GM18858 (cell line): Measurements from ENCODE around the gene ARID1B.
"Not testable (repeated sequence)": the region's sequence is repeated elsewhere in the genome, so short reads cannot be mapped to it uniquely, and the experiment has no call there.

Experiments used
- ATAC-seq: cut with Tn5 transposase; IDR thresholded peaks from one replicate; pipeline ENCODE4 v1.9.1; 2021; ENCODE audit not compliant: unreplicated experiment

Gene ARID1B

DNA sequence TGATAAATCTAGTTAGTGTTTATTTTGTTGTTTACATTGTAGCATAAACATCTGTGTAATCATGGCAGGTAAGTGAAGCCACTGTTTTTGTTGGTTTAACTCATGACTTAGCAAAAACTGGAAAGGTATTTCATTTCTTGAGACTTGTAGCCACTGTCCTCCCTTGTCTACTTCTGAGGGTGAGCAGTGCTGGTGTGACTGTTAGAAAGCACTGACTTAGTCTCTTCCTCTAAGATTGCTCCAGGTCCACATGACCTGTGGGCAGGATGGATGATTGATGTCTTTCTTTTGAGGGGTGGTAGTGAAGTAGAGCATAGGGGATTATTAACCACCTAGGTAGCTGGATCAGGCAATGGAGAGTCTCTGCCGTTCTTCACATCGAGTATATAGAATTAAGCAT, 203.8 kb downstream of the ARID1B start:
- ATAC-seq: no peak

- ATAC-seq: no peak
Measured at GRCh38 chr6:156982168-156982567, 205.0 kb downstream of the ARID1B start.

GRCh38 chr6:156982864-156983263, 205.7 kb downstream of the ARID1B start:
- not testable (repeated sequence) for ATAC-seq

DNA sequence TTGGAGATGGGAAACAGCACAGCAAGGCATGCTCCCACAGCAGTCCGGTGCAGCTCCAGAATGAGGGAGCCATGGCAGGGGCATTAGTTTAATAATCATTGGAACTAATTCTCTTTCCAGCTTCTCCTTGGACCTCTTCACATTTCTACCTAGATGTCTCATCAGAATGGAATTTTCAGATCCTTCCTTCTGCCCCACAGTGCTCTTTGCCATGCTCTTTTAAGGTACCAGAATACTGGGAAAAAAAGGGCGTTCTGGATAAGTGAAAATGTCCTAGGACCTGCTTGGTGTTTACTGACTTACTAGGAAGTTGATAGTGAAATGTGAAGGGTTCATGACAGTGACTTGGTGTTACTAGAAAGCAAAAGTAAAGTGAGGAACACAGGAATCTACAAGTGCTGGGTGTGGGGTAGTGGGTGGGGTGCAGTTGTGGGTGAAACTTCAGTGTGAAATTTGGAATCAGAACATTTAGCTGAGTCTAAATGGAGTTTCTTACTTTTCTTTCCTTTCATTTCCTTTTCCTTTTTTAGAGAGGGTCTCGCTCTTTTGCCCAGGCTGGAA, 207.1 kb downstream of the ARID1B start:
- ATAC-seq: no peak

- no peak for ATAC-seq
Measured at GRCh38 chr6:156985309-156985708, 208.1 kb downstream of the ARID1B start.

DNA sequence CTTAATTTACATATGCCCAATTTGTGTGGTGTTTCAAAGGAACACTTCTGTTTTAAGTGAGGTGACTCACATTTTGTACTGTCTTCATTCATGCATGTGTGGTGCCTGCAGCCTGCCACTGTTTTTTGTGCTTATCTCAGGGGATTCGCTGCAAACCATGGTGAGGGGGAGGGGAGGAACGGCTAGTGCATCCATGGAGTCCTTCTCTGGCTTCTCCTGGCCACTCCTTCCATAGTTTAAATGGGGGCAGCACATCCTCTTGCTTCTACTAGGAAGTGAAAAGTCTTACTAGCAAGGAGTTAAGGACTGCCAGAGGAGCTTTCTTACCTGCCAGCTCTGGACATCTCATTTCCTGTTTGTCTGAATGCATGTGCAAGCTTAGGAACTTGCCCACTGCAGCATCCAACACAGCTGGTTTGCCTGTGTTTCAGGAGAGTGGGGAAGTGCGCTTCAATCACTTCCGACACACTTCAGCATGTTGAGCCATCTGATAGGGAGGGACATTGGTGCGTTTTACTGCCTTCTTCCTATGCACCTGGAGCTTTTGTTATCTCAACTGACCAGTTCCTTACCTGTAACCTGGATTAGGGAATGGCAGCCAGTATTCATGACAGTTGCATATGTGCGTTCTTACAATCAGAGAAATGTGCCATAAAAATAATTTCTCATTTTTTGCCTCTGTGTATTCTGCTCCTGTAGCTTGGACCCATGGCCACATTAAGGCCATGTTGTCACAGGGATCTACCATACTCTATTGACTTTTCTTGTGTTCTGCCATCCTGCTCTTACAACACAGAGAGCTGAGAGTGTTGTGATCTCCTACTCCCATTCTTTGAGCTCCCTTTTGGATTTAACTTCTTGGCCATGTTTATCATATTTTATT, 211.3 kb downstream of the ARID1B start:
- ATAC-seq: peak; percentile 64

GRCh38 chr6:156989159-156989806, 212.1 kb downstream of the ARID1B start:
- no peak for ATAC-seq

- ATAC-seq: no peak
Measured at GRCh38 chr6:156992020-156992804, 215.0 kb downstream of the ARID1B start.

- no peak for ATAC-seq
Measured at GRCh38 chr6:156993713-156994112, 216.5 kb downstream of the ARID1B start.

GRCh38 chr6:156994215-156995076, 217.3 kb downstream of the ARID1B start:
- no peak for ATAC-seq

GRCh38 chr6:156995502-156995901, 218.3 kb downstream of the ARID1B start:
- no peak for ATAC-seq

GRCh38 chr6:156996265-156996664, 219.1 kb downstream of the ARID1B start:
- ATAC-seq: no peak

GRCh38 chr6:156998794-156999330, 221.7 kb downstream of the ARID1B start:
- ATAC-seq: no peak

DNA sequence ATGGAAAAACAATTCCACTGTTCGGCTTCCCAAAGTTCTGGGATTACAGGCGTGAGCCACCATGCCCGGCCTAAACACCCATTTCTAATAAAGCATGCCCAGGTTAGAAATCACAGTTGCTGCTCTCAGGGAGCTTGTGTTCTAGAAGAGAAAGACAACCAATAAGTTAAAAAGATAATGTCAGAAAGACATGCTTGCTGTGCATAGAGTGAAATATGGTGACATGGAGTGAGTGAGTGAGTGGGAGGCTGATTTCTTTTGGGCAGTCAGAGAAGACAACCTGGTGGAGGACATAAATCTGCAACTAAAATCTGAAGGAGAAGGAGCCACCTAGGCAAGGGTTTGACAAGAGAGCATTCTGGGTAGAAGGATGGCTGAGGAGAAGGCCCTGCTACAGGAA, 222.6 kb downstream of the ARID1B start:
- ATAC-seq: no peak

DNA sequence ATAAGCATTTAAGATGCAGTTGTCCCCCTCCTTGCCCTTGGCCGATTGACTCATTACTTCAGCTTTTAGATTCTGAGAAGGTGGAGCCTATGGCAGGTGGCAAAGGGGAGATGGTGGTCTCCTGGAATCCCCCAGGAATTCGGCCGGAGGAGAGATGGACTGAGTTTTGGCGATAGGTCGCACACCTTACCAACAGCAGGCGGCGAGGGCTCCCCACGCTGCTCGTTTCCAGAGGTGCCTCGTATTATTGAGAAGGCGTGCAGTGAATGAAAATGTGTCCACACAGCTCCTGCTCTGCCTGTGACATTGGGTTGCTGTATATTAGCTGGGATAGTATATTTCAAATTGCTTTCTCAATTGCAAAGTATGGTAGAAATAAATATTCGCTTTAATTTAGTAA, 224.5 kb downstream of the ARID1B start:
- ATAC-seq: no peak

DNA sequence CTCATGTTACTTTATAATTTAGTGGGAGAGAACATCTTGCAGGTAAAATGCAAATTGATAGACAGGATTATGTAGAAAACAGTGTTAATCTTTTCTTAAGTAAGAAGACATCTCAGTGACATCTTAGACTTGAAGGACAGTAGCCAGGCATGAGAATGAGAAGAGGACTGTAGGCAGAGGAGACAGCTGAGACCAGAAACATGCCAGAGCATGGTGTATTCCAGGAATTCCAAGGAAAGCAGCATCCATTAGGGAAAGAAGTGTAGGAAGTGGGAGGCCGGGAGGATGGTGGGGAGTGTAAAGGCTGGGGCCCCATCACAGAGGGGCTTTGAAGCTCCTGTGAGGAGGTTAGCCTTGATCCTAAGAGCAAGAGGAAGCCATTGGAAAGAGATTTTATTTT, 225.6 kb downstream of the ARID1B start:
- ATAC-seq: no peak

GRCh38 chr6:157005940-157006339, 228.8 kb downstream of the ARID1B start:
- no peak for ATAC-seq

GRCh38 chr6:157008568-157008967, 231.4 kb downstream of the ARID1B start:
- no peak for ATAC-seq

GRCh38 chr6:157012355-157012754, 235.2 kb downstream of the ARID1B start:
- no peak for ATAC-seq

- no peak for ATAC-seq
Measured at GRCh38 chr6:157013649-157014304, 236.6 kb downstream of the ARID1B start.
